B cell (primary cell): ENCODE results near the gene FASLG. TPM values are rescaled to one million over a fixed set of nuclear protein-coding genes. Genes with fewer than 3 reads are reported as not detected.

Experiments
- ATAC-seq: fragments of 200-7000 bp; cut with Tn5 transposase; one replicate; pipeline ENCODE4 v1.10.0; 2021; ENCODE audit warnings: low read depth, mild to moderate bottlenecking, moderate number of reproducible peaks, moderate library complexity
- CTCF ChIA-PET: fragments of 350-600 bp; sonication (Branson Sonifier 250); formaldehyde crosslinking; loops from one replicate; lab custom pipeline; 2021; ENCODE audit warnings: antibody characterized with exemption, inconsistent platforms; lab: Charles Lee
- POLR2A ChIA-PET: fragments of 350-600 bp; sonication (Branson Sonifier 250); formaldehyde crosslinking; loops from one replicate; lab custom pipeline; 2021; ENCODE audit warnings: antibody characterized with exemption; lab: Charles Lee
- DNase-seq: peaks from one replicate; pipeline ENCODE4 v3.0.0; 2013
- H2AFZ ChIP-seq: 2 replicates; pipeline ENCODE4 v1.6.1; 2012; ENCODE audit warnings: mild to moderate bottlenecking, low read depth, low read length; ENCODE audit not compliant: insufficient read depth, poor library complexity, severe bottlenecking
- H3K27ac ChIP-seq, 2 donors: 1 replicate in 1 of 2; 2 replicates in 1 of 2; pipeline ENCODE4 v1.5.1; 2012 to 2013; ENCODE audit warnings: low read length in 2 of 2, mild to moderate bottlenecking in 2 of 2, moderate library complexity in 1 of 2
- H3K27me3 ChIP-seq, 4 experiments: fragments of 200-600 bp in 1 of 4; sonication (generic) in 1 of 4; replicated peaks in 1 of 4; 1 replicate in 2 of 4; 2 replicates in 2 of 4; pipeline versions ENCODE4 v1.6.1 to v1.7.0; 2013 to 2016; ENCODE audit warnings: low read length in 3 of 4, mild to moderate bottlenecking in 2 of 4, mixed read lengths in 1 of 4, moderate library complexity in 1 of 4; ENCODE audit not compliant: insufficient read depth in 4 of 4, control insufficient read depth in 3 of 4; ENCODE audit errors: control extremely low read depth in 1 of 4
- H3K36me3 ChIP-seq, 2 experiments: replicated peaks in 1 of 2; 1 replicate in 1 of 2; 2 replicates in 1 of 2; pipeline versions ENCODE4 v1.6.1 to v1.7.1; 2013; ENCODE audit warnings: low read length in 1 of 2; ENCODE audit not compliant: insufficient read depth in 2 of 2, control insufficient read depth in 1 of 2; ENCODE audit errors: control extremely low read depth in 1 of 2, extremely low read depth in 1 of 2
- H3K4me1 ChIP-seq, 2 donors: fragments of 200-600 bp in 1 of 2; sonication (generic) in 1 of 2; 1 replicate in 1 of 2; 2 replicates in 1 of 2; pipeline versions ENCODE4 v1.5.1 to v1.6.1; 2013 to 2017; ENCODE audit warnings: low read length in 2 of 2; ENCODE audit not compliant: control insufficient read depth in 2 of 2, insufficient read depth in 2 of 2
- H3K4me2 ChIP-seq: replicated peaks from 2 replicates; pipeline ENCODE3; 2012; ENCODE audit warnings: mild to moderate bottlenecking, low read depth, low read length; ENCODE audit not compliant: poor library complexity, severe bottlenecking
- H3K4me3 ChIP-seq, 5 experiments: fragments of 200-600 bp in 1 of 5; sonication (generic) in 1 of 5; 1 replicate in 3 of 5; 2 replicates in 2 of 5; pipeline versions ENCODE4 v1.5.1 to v1.7.0; 2011 to 2016; ENCODE audit warnings: low read length in 4 of 5, mild to moderate bottlenecking in 4 of 5, low read depth in 2 of 5, control low read depth in 1 of 5, moderate library complexity in 1 of 5; ENCODE audit not compliant: insufficient read depth in 1 of 5; ENCODE audit errors: control extremely low read depth in 1 of 5, extremely low read depth in 1 of 5
- H3K79me2 ChIP-seq: fragments of 200-600 bp; sonication (generic); one replicate; pipeline ENCODE4 v1.6.0; 2016; ENCODE audit warnings: low read length; ENCODE audit not compliant: control insufficient read depth, insufficient read depth
- H3K9ac ChIP-seq: fragments of 200-600 bp; sonication (generic); 2 replicates; pipeline ENCODE4 v1.6.1; 2017; ENCODE audit warnings: mild to moderate bottlenecking, low read length, moderate library complexity
- H3K9me3 ChIP-seq, 3 donors: one replicate each; pipeline versions ENCODE4 v1.6.1 to v1.7.1; 2013; ENCODE audit warnings: low read length in 2 of 3; ENCODE audit not compliant: control insufficient read depth in 2 of 3, insufficient read depth in 1 of 3; ENCODE audit errors: control extremely low read depth in 1 of 3
- H4K20me1 ChIP-seq: 2 replicates; pipeline ENCODE4 v1.6.0; 2012; ENCODE audit warnings: mild to moderate bottlenecking, low read length; ENCODE audit not compliant: insufficient read depth, control insufficient read depth, poor library complexity, severe bottlenecking
- H3K27ac Mint-ChIP-seq: one replicate; pipeline ENCODE4 v1.8.0; 2021; ENCODE audit warnings: mixed read lengths
- H3K27me3 Mint-ChIP-seq: one replicate; pipeline ENCODE4 v1.8.0; 2021; ENCODE audit warnings: mixed read lengths
- H3K4me1 Mint-ChIP-seq: one replicate; pipeline ENCODE4 v1.8.0; 2021; ENCODE audit warnings: mixed read lengths
- H3K4me3 Mint-ChIP-seq: one replicate; pipeline ENCODE4 v1.8.0; 2021; ENCODE audit warnings: mixed read lengths
- H3K9me3 Mint-ChIP-seq: one replicate; pipeline ENCODE4 v1.8.0; 2022; ENCODE audit warnings: mixed read lengths; ENCODE audit not compliant: insufficient read depth
- CTCF ChIP-seq: fragments of 200-600 bp; IDR thresholded peaks from one replicate; pipeline ENCODE4 v1.8.0; 2022; ENCODE audit warnings: antibody characterized with exemption, mild to moderate bottlenecking
- EZH2 ChIP-seq: IDR thresholded peaks from 2 replicates; pipeline ENCODE4 v1.6.1; 2012; ENCODE audit warnings: borderline replicate concordance, low read depth, mild to moderate bottlenecking, moderate library complexity, low read length; ENCODE audit not compliant: insufficient read depth, poor library complexity, severe bottlenecking
- WGBS: methylation state at CpG from one replicate; pipeline ENCODE4 v1.1.5; 2013; ENCODE audit warnings: missing lambda C conversion rate; ENCODE audit not compliant: insufficient coverage; 5-methylcytosine and 5-hydroxymethylcytosine counted together
- intact Hi-C: fragments of 100-400 bp; cut with micrococcal nuclease; formaldehyde crosslinking; loops from one replicate; pipeline ENCODE4 v1.10.0; 2022
- polyA plus RNA-seq: library from polyadenylated mRNA; depleted of rRNA; stranded (reverse); fragments of >200 nt; gene quantifications from 2 replicates; pipeline ENCODE4 v1.2.3, GENCODE V29; 2012
- total RNA-seq, 2 donors: library from RNA; stranded (reverse); fragments of 120-200 nt in 1 of 2; gene quantifications; 1 replicate in 1 of 2; 2 replicates in 1 of 2; pipeline versions ENCODE4 v1.2.3 to v1.2.4, GENCODE V29; 2013 to 2022

Gene FASLG
- total and polyA plus RNA-seq, 2 donors (not counting 1 experiment from before 2014, with no cell fraction given), result 0.15 TPM; not detected in 1

- H3K4me3 ChIP-seq, result no peak overlapping the region
- H3K4me1 ChIP-seq, result no peaks in the 10 kb centered on the region
- no peaks in the 10 kb centered on the region for H3K27me3 ChIP-seq
- H3K4me3 Mint-ChIP-seq, result no peak overlapping the region
- POLR2A ChIA-PET, result no interaction called here
- no peaks in the 10 kb centered on the region for H3K9me3 Mint-ChIP-seq
- no peak overlapping the region for H3K4me2 ChIP-seq
- H2AFZ ChIP-seq, result no peak overlapping the region
- no peaks in the 10 kb centered on the region for H4K20me1 ChIP-seq
- DNase-seq (no peak), ATAC-seq (no peak)
- no peak overlapping the region for H3K9ac ChIP-seq
- CTCF ChIA-PET, result no interaction called here
- H3K27me3 Mint-ChIP-seq, result no peaks in the 10 kb centered on the region
- H3K27ac ChIP-seq, result no peak overlapping the region
- no peaks in the 10 kb centered on the region for H3K4me1 Mint-ChIP-seq
- no peak overlapping the region for H3K27ac Mint-ChIP-seq
- 82% methylated on average over 3 of the region's 3 CpGs for WGBS
- TF ChIP-seq CTCF (no peak), EZH2 (no peak)
- H3K9me3 ChIP-seq, result peaks cover 0 to 5% (median 0%) of the 10 kb centered on the region in 3 donors
- H3K79me2 ChIP-seq, result no peaks in the 10 kb centered on the region
- intact Hi-C loops, result no loop called here
- no peaks in the 10 kb centered on the region for H3K36me3 ChIP-seq
Measured at GRCh38 chr1:172630868-172631267, 28.0 kb upstream of the FASLG start.

GRCh38 chr1:172637522-172637921, 21.4 kb upstream of the FASLG start:
- intact Hi-C loops, result no loop called here
- H3K4me3 ChIP-seq, result no peak overlapping the region
- no peak overlapping the region for H3K27ac Mint-ChIP-seq
- peaks cover 12% of the 10 kb centered on the region for H3K4me1 Mint-ChIP-seq
- ATAC-seq (no peak), DNase-seq (no peak)
- H3K27ac ChIP-seq, result no peak overlapping the region
- no peaks in the 10 kb centered on the region for H3K27me3 Mint-ChIP-seq
- no peaks in the 10 kb centered on the region for H3K9me3 Mint-ChIP-seq
- H2AFZ ChIP-seq, result no peak overlapping the region
- no peaks in the 10 kb centered on the region for H3K79me2 ChIP-seq
- ChIA-PET CTCF (no interaction called here), POLR2A (no interaction called here)
- no peaks in the 10 kb centered on the region for H3K36me3 ChIP-seq
- H3K9ac ChIP-seq, result no peak overlapping the region
- 100% methylated on average over 1 of the region's 2 CpGs for WGBS
- no peaks in the 10 kb centered on the region for H3K27me3 ChIP-seq
- no peaks in the 10 kb centered on the region for H4K20me1 ChIP-seq
- TF ChIP-seq CTCF (no peak), EZH2 (no peak)
- peaks cover 0 to 6% of the 10 kb centered on the region in 2 donors for H3K4me1 ChIP-seq
- no peaks in the 10 kb centered on the region for H3K9me3 ChIP-seq
- no peak overlapping the region for H3K4me2 ChIP-seq
- no peak overlapping the region for H3K4me3 Mint-ChIP-seq
